Body of pancreas (tissue), 4 donors: ENCODE measurements around the gene SOX8. TPM values are rescaled to one million over a fixed set of nuclear protein-coding genes. Genes with fewer than 3 reads are reported as not detected.

ENCODE experiments used
- ATAC-seq: fragments of 150-250 bp; one replicate; pipeline ENCODE4 v1.9.1; 2016
- DNase-seq, 4 donors: peaks; one replicate each; pipeline ENCODE4 v3.0.0-alpha.2; 2019
- H3K27ac ChIP-seq, 4 donors: fragments of 200-600 bp; sonication (generic); 1 replicate in 3 of 4; 2 replicates in 1 of 4; pipeline versions ENCODE4 v1.5.1 to v1.6.1; 2016 to 2019; ENCODE audit warnings: mild to moderate bottlenecking in 1 of 4, mixed read lengths in 1 of 4, moderate library complexity in 1 of 4
- H3K27me3 ChIP-seq, 2 donors: fragments of 200-600 bp; sonication (generic); one replicate each; pipeline ENCODE4 v1.6.0; 2016; ENCODE audit warnings: mild to moderate bottlenecking in 1 of 2
- H3K36me3 ChIP-seq, 2 donors: fragments of 200-600 bp; sonication (generic); replicated peaks in 1 of 2; 2 replicates each; pipeline ENCODE4 v1.5.1; 2016; ENCODE audit warnings: low read depth in 2 of 2; ENCODE audit not compliant: insufficient read depth in 1 of 2
- H3K4me1 ChIP-seq: fragments of 200-600 bp; sonication (generic); one replicate; pipeline ENCODE4 v1.6.0; 2016
- H3K4me3 ChIP-seq, 2 donors: fragments of 200-600 bp; sonication (generic); 1 replicate in 1 of 2; 2 replicates in 1 of 2; pipeline ENCODE4 v1.5.1; 2016 to 2019
- H3K9me3 ChIP-seq, 3 donors: fragments of 200-600 bp; sonication (generic); 1 replicate in 2 of 3; 2 replicates in 1 of 3; pipeline ENCODE4 v1.5.1; 2016
- POLR2A ChIP-seq, 3 donors: fragments of 450-650 bp; IDR thresholded peaks; one replicate each; pipeline ENCODE4 v1.6.1; 2016; ENCODE audit warnings: antibody characterized with exemption in 3 of 3, mild to moderate bottlenecking in 2 of 3
- WGBS, 2 donors: methylation state at CpG; one replicate each; pipeline ENCODE4 v1.1.5; 2017; 5-methylcytosine and 5-hydroxymethylcytosine counted together
- intact Hi-C: fragments of 100-400 bp; cut with DNase I; formaldehyde crosslinking; loops from one replicate; pipeline ENCODE4 v1.15.1; 2023
- total RNA-seq, 2 donors: library from RNA; depleted of rRNA; stranded (reverse); fragments of >200 nt; gene quantifications; one replicate each; pipeline ENCODE4 v1.1.0, GENCODE V29; 2016
- TF ChIP-seq, protein P1 (sequence below), 7 experiments: fragments of 450-650 bp in 4 of 7; fragments of 200-600 bp in 3 of 7; sonication (generic) in 3 of 7; IDR thresholded peaks; one replicate each; pipeline ENCODE4 v1.5.1; 2016 to 2019; ENCODE audit warnings: antibody characterized with exemption in 7 of 7

Gene SOX8
- total RNA-seq, 2 donors from 2014 or later: 2.6 to 3.3 TPM

DNA sequence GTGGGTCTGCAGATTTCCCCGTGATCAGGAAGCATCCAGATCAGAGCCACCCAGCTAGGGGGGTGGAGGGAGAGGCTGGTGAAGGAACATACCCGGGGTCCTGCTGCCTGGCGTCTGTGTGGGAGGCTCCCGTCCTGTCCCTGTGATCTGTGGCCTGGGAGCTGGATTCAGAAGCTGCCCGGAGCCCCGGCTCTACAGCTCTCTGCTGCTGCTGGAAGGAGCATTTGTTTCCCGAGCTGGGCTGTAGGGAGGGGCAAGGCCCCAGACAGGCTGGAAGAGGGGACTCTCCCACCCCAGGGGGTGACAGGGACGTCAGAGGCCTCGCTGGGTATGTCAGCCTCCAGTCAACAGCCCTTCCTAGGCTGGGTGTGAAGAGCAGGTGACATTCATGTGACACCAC, 10.2 kb downstream of the SOX8 start:
- H3K27me3 ChIP-seq: no peaks in the 10 kb centered on the region
- no peaks in the 10 kb centered on the region for H3K4me1 ChIP-seq
- intact Hi-C loops: no loop called here

GRCh38 chr16:993731-994130, 12.2 kb downstream of the SOX8 start:
- no peak for DNase-seq
- no peaks in the 10 kb centered on the region for H3K36me3 ChIP-seq
- H3K9me3 ChIP-seq: no peaks in the 10 kb centered on the region
- H3K27me3 ChIP-seq: no peaks in the 10 kb centered on the region
- no peak for ATAC-seq
- H3K27ac ChIP-seq: no peak overlapping the region
- no peak for TF ChIP-seq POLR2A (IDR thresholded peaks at IDR 0.05)
- TF ChIP-seq, protein P1, sequence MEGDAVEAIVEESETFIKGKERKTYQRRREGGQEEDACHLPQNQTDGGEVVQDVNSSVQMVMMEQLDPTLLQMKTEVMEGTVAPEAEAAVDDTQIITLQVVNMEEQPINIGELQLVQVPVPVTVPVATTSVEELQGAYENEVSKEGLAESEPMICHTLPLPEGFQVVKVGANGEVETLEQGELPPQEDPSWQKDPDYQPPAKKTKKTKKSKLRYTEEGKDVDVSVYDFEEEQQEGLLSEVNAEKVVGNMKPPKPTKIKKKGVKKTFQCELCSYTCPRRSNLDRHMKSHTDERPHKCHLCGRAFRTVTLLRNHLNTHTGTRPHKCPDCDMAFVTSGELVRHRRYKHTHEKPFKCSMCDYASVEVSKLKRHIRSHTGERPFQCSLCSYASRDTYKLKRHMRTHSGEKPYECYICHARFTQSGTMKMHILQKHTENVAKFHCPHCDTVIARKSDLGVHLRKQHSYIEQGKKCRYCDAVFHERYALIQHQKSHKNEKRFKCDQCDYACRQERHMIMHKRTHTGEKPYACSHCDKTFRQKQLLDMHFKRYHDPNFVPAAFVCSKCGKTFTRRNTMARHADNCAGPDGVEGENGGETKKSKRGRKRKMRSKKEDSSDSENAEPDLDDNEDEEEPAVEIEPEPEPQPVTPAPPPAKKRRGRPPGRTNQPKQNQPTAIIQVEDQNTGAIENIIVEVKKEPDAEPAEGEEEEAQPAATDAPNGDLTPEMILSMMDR (IDR thresholded peaks at IDR 0.05): no peak
- 64 to 65% methylated on average over 3 of the region's 3 CpGs for WGBS, 2 donors
- intact Hi-C loops: no loop called here
- no peak overlapping the region for H3K4me3 ChIP-seq
- no peaks in the 10 kb centered on the region for H3K4me1 ChIP-seq

More for the DNA sequence above, 10.2 kb downstream of the SOX8 start:
- no peaks in the 10 kb centered on the region for H3K9me3 ChIP-seq
- H3K4me3 ChIP-seq: no peak overlapping the region
- 59% methylated on average over 9 of the region's 9 CpGs; no CpG with 5 or more reads in 1 of the 2 donors for WGBS, 2 donors
- TF ChIP-seq, protein P1 (IDR thresholded peaks at IDR 0.05): no peak
- no peak for TF ChIP-seq POLR2A (IDR thresholded peaks at IDR 0.05)
- no peak overlapping the region for H3K27ac ChIP-seq
- H3K36me3 ChIP-seq: no peaks in the 10 kb centered on the region
- no peak for DNase-seq
- ATAC-seq: no peak

DNA sequence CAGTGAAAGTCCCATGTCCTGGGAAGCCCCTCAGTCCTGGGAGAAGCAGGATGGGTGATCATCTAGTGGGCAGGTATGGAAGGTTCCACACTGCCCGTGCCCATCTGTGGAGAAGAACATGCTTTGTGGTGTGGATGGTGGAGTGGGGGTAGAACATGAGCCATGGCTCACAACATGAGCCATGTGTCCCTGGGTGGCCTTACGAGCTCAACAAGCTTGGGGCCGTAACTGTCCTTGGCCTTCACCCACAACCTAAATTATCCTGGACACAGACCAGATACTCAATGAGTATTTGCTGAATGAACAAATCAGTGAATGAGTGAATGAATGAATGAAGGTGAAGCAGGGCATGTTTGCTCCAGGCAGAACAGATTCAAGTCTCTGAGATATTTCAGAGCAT, 13.5 kb downstream of the SOX8 start:
- Histone ChIP-seq H3K9me3 (no peaks in the 10 kb centered on the region), H3K4me3 (no peak overlapping the region), H3K4me1 (no peaks in the 10 kb centered on the region), H3K36me3 (no peaks in the 10 kb centered on the region), H3K27me3 (no peaks in the 10 kb centered on the region), H3K27ac (no peak overlapping the region)
- no peak for DNase-seq
- no peak for ATAC-seq
- intact Hi-C loops: no loop called here
- 70 to 77% methylated on average over 3 of the region's 3 CpGs for WGBS, 2 donors
- TF ChIP-seq, protein P1 (IDR thresholded peaks at IDR 0.05): no peak
- no peak for TF ChIP-seq POLR2A (IDR thresholded peaks at IDR 0.05)

GRCh38 chr16:995783-996182, 14.2 kb downstream of the SOX8 start:
- intact Hi-C loops: no loop called here

GRCh38 chr16:996681-997080, 15.1 kb downstream of the SOX8 start:
- WGBS, 2 donors: 48 to 49% methylated on average over 6 of the region's 6 CpGs
- H3K4me1 ChIP-seq: no peaks in the 10 kb centered on the region

More at GRCh38 chr16:995783-996182, 14.2 kb downstream of the SOX8 start:
- Histone ChIP-seq H3K4me3 (no peak overlapping the region), H3K9me3 (no peaks in the 10 kb centered on the region), H3K4me1 (no peaks in the 10 kb centered on the region), H3K27me3 (no peaks in the 10 kb centered on the region), H3K36me3 (no peaks in the 10 kb centered on the region), H3K27ac (no peak overlapping the region)
- 83% methylated on average over 3 of the region's 3 CpGs; no CpG with 5 or more reads in 1 of the 2 donors for WGBS, 2 donors
- ATAC-seq (no peak), DNase-seq (no peak)
- TF ChIP-seq, protein P1 (IDR thresholded peaks at IDR 0.05): no peak
- TF ChIP-seq POLR2A (IDR thresholded peaks at IDR 0.05): no peak

More at GRCh38 chr16:996681-997080, 15.1 kb downstream of the SOX8 start:
- ATAC-seq (no peak), DNase-seq (no peak)
- Histone ChIP-seq H3K9me3 (no peaks in the 10 kb centered on the region), H3K27me3 (no peaks in the 10 kb centered on the region), H3K4me3 (no peak overlapping the region), H3K27ac (peak overlapping the region in 1 of 4 donors; percentile 65), H3K36me3 (no peaks in the 10 kb centered on the region)
- intact Hi-C loops: no loop called here
- TF ChIP-seq, protein P1 (IDR thresholded peaks at IDR 0.05): no peak
